ENCODE data around the gene CSRP1. TPM values are rescaled to one million over a fixed set of nuclear protein-coding genes. Genes with fewer than 3 reads are reported as not detected.

Gene CSRP1
- total and polyA plus RNA-seq, 2 experiments from 2014 or later = 5.8 to 29.9 TPM

- H3K4me3 Mint-ChIP-seq = peak overlapping the region; percentile 18; the same call in 2 of the 3 replicates
- H3K36me3 ChIP-seq (ENCODE audit: insufficient read depth) = no peaks in the 10 kb centered on the region
- peaks cover 6% of the 10 kb centered on the region for H3K4me1 ChIP-seq (ENCODE audit: insufficient read depth)
- no peak for TF ChIP-seq ETS1 (IDR thresholded peaks at IDR 0.05)
- TF ChIP-seq, protein P1, sequence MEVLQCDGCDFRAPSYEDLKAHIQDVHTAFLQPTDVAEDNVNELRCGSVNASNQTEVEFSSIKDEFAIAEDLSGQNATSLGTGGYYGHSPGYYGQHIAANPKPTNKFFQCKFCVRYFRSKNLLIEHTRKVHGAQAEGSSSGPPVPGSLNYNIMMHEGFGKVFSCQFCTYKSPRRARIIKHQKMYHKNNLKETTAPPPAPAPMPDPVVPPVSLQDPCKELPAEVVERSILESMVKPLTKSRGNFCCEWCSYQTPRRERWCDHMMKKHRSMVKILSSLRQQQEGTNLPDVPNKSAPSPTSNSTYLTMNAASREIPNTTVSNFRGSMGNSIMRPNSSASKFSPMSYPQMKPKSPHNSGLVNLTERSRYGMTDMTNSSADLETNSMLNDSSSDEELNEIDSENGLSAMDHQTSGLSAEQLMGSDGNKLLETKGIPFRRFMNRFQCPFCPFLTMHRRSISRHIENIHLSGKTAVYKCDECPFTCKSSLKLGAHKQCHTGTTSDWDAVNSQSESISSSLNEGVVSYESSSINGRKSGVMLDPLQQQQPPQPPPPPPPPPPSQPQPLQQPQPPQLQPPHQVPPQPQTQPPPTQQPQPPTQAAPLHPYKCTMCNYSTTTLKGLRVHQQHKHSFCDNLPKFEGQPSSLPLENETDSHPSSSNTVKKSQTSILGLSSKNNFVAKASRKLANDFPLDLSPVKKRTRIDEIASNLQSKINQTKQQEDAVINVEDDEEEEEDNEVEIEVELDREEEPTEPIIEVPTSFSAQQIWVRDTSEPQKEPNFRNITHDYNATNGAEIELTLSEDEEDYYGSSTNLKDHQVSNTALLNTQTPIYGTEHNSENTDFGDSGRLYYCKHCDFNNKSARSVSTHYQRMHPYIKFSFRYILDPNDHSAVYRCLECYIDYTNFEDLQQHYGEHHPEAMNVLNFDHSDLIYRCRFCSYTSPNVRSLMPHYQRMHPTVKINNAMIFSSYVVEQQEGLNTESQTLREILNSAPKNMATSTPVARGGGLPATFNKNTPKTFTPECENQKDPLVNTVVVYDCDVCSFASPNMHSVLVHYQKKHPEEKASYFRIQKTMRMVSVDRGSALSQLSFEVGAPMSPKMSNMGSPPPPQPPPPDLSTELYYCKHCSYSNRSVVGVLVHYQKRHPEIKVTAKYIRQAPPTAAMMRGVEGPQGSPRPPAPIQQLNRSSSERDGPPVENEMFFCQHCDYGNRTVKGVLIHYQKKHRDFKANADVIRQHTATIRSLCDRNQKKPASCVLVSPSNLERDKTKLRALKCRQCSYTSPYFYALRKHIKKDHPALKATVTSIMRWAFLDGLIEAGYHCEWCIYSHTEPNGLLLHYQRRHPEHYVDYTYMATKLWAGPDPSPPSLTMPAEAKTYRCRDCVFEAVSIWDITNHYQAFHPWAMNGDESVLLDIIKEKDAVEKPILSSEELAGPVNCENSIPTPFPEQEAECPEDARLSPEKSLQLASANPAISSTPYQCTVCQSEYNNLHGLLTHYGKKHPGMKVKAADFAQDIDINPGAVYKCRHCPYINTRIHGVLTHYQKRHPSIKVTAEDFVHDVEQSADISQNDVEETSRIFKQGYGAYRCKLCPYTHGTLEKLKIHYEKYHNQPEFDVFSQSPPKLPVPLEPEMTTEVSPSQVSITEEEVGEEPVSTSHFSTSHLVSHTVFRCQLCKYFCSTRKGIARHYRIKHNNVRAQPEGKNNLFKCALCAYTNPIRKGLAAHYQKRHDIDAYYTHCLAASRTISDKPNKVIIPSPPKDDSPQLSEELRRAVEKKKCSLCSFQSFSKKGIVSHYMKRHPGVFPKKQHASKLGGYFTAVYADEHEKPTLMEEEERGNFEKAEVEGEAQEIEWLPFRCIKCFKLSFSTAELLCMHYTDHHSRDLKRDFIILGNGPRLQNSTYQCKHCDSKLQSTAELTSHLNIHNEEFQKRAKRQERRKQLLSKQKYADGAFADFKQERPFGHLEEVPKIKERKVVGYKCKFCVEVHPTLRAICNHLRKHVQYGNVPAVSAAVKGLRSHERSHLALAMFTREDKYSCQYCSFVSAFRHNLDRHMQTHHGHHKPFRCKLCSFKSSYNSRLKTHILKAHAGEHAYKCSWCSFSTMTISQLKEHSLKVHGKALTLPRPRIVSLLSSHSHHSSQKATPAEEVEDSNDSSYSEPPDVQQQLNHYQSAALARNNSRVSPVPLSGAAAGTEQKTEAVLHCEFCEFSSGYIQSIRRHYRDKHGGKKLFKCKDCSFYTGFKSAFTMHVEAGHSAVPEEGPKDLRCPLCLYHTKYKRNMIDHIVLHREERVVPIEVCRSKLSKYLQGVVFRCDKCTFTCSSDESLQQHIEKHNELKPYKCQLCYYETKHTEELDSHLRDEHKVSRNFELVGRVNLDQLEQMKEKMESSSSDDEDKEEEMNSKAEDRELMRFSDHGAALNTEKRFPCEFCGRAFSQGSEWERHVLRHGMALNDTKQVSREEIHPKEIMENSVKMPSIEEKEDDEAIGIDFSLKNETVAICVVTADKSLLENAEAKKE (CRISPR knock-in tag; IDR thresholded peaks at IDR 0.05) = no peak
- TF ChIP-seq EZH2phosphoT487 (IDR thresholded peaks at IDR 0.05; ENCODE audit: unreplicated experiment) = no peak
- TF ChIP-seq NANOG (IDR thresholded peaks at IDR 0.05; ENCODE audit: borderline replicate concordance) = no peak
- no peak for TF ChIP-seq ZNF331 (CRISPR knock-in tag; IDR thresholded peaks at IDR 0.05; ENCODE audit: low read depth)
- no peak for TF ChIP-seq JUNB (IDR thresholded peaks at IDR 0.05; ENCODE audit: unreplicated experiment)
- TF ChIP-seq ZNF114 (CRISPR knock-in tag; IDR thresholded peaks at IDR 0.05) = no peak
- no peak for TF ChIP-seq CREB1 (CRISPR knock-in tag; IDR thresholded peaks at IDR 0.05; ENCODE audit: low read depth)
- TF ChIP-seq EZH2 (IDR thresholded peaks at IDR 0.05; ENCODE audit: low read depth, unreplicated experiment) = no peak
- no peak for TF ChIP-seq CTCF (conservative IDR thresholded peaks at IDR 0.05; ENCODE audit: low read depth in 2 of 2)
- TF ChIP-seq, protein P2, sequence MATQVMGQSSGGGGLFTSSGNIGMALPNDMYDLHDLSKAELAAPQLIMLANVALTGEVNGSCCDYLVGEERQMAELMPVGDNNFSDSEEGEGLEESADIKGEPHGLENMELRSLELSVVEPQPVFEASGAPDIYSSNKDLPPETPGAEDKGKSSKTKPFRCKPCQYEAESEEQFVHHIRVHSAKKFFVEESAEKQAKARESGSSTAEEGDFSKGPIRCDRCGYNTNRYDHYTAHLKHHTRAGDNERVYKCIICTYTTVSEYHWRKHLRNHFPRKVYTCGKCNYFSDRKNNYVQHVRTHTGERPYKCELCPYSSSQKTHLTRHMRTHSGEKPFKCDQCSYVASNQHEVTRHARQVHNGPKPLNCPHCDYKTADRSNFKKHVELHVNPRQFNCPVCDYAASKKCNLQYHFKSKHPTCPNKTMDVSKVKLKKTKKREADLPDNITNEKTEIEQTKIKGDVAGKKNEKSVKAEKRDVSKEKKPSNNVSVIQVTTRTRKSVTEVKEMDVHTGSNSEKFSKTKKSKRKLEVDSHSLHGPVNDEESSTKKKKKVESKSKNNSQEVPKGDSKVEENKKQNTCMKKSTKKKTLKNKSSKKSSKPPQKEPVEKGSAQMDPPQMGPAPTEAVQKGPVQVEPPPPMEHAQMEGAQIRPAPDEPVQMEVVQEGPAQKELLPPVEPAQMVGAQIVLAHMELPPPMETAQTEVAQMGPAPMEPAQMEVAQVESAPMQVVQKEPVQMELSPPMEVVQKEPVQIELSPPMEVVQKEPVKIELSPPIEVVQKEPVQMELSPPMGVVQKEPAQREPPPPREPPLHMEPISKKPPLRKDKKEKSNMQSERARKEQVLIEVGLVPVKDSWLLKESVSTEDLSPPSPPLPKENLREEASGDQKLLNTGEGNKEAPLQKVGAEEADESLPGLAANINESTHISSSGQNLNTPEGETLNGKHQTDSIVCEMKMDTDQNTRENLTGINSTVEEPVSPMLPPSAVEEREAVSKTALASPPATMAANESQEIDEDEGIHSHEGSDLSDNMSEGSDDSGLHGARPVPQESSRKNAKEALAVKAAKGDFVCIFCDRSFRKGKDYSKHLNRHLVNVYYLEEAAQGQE (IDR thresholded peaks at IDR 0.05; ENCODE audit: unreplicated experiment) = no peak
- TF ChIP-seq STAT1 (IDR thresholded peaks at IDR 0.05; ENCODE audit: unreplicated experiment) = no peak
- TF ChIP-seq POLR2AphosphoS5 (IDR thresholded peaks at IDR 0.05; ENCODE audit: low read depth) = no peak
- H3F3A ChIP-seq (replicated peaks; ENCODE audit: low read depth) = no peaks in the 10 kb centered on the region
- H3K4me3 ChIP-seq = no peak overlapping the region
- no peaks in the 10 kb centered on the region for H3K79me2 ChIP-seq (replicated peaks; ENCODE audit: insufficient read depth)
- peak; percentile 88 for ATAC-seq
- no peaks in the 10 kb centered on the region for H4K20me1 ChIP-seq (replicated peaks; ENCODE audit: insufficient read depth)
- H3K4me1 Mint-ChIP-seq = peaks cover 21% of the 10 kb centered on the region
- H3K27ac Mint-ChIP-seq = 0 out of 2 replicates have a peak overlapping the region, but pooled peaks have one; percentile 16
- H3K27me3 ChIP-seq (ENCODE audit: insufficient read depth) = peaks cover 22% of the 10 kb centered on the region
- peaks cover 21% of the 10 kb centered on the region for H3K27me3 Mint-ChIP-seq (ENCODE audit: insufficient read depth, low read depth, poor library complexity)
- H3K9me3 Mint-ChIP-seq = no peaks in the 10 kb centered on the region
- no peak overlapping the region for H3K4me2 ChIP-seq
- DNase-seq (ENCODE audit: low spot score) = peak; percentile 70
- peak overlapping the region; percentile 2; the same call in 1 of the 2 replicates for H2AFZ ChIP-seq
- no peak overlapping the region for H3K27ac ChIP-seq (ENCODE audit: low read depth)
- no peaks in the 10 kb centered on the region for H3K36me3 Mint-ChIP-seq (ENCODE audit: low read depth)
- peaks cover 12% of the 10 kb centered on the region for H3K9me2 ChIP-seq (ENCODE audit: insufficient read depth)
Observed at GRCh38 chr1:201511941-201512539, 5.1 kb upstream of the CSRP1 start.
